HPDE6-E6E7 (cell line): ENCODE data around the gene TTC6.

Experiments
- DNase-seq: peaks from one replicate; pipeline ENCODE4 v3.0.0; 2011; ENCODE audit warnings: missing footprints; ENCODE audit errors: extremely low spot score

Gene TTC6

GRCh38 chr14:37597914-37598746, 2.7 kb downstream of the TTC6 start:
- no peak for DNase-seq

GRCh38 chr14:37598747-37599506, 3.5 kb downstream of the TTC6 start:
- DNase-seq: no peak

- no peak for DNase-seq
Observed at GRCh38 chr14:37599507-37600368, 4.3 kb downstream of the TTC6 start.

- no peak for DNase-seq
Observed at GRCh38 chr14:37600880-37601741, 5.7 kb downstream of the TTC6 start.

GRCh38 chr14:37601865-37602264, 6.4 kb downstream of the TTC6 start:
- no peak for DNase-seq

- DNase-seq: no peak
Observed at GRCh38 chr14:37602605-37603453, 7.4 kb downstream of the TTC6 start.

- DNase-seq: no peak
Observed at GRCh38 chr14:37603688-37604251, 8.3 kb downstream of the TTC6 start.

- DNase-seq: no peak
Observed at GRCh38 chr14:37606678-37607077, 11.2 kb downstream of the TTC6 start.

GRCh38 chr14:37608649-37609048, 13.2 kb downstream of the TTC6 start:
- no peak for DNase-seq

- DNase-seq: no peak
Observed at GRCh38 chr14:37610945-37611523, 15.6 kb downstream of the TTC6 start.

- no peak for DNase-seq
Observed at GRCh38 chr14:37615582-37616289, 20.3 kb downstream of the TTC6 start.

- no peak for DNase-seq
Observed at GRCh38 chr14:37616853-37617252, 21.4 kb downstream of the TTC6 start.

GRCh38 chr14:37617864-37618365, 22.5 kb downstream of the TTC6 start:
- DNase-seq: no peak

GRCh38 chr14:37618498-37619028, 23.1 kb downstream of the TTC6 start:
- DNase-seq: no peak

- no peak for DNase-seq
Observed at GRCh38 chr14:37620856-37621255, 25.4 kb downstream of the TTC6 start.

GRCh38 chr14:37622231-37622923, 26.9 kb downstream of the TTC6 start:
- DNase-seq: no peak

- peak; percentile 76 for DNase-seq
Observed at GRCh38 chr14:37623426-37623951, 28.1 kb downstream of the TTC6 start.
